Hepatocyte (in vitro differentiated cells): Measurements from ENCODE around the gene TBC1D30.

Experiments used
- CTCF ChIP-seq: fragments of 200-600 bp; sonication (generic); IDR thresholded peaks from 2 replicates; pipeline ENCODE4 v1.5.1; 2016; ENCODE audit warnings: antibody characterized with exemption, mild to moderate bottlenecking; ENCODE audit not compliant: poor library complexity
- EZH2 ChIP-seq: fragments of 200-600 bp; sonication (generic); IDR thresholded peaks from 2 replicates; pipeline ENCODE4 v1.6.1; 2016; ENCODE audit warnings: antibody characterized with exemption, mild to moderate bottlenecking, borderline replicate concordance
- EZH2phosphoT487 ChIP-seq: fragments of 200-600 bp; sonication (generic); IDR thresholded peaks from one replicate; pipeline ENCODE4 v1.6.1; 2018; ENCODE audit warnings: antibody characterized with exemption, mild to moderate bottlenecking, low read depth, moderate library complexity; ENCODE audit not compliant: unreplicated experiment, severe bottlenecking

GRCh38 chr12:64837427-64837826 is 13.0 kb downstream of the TBC1D30 start:
- no peak for TF ChIP-seq CTCF
- no peak for TF ChIP-seq EZH2phosphoT487
- TF ChIP-seq EZH2: no peak
